HG02759 (cell line): ENCODE data around the gene IPO4.

Experiments
- ATAC-seq: cut with Tn5 transposase; IDR thresholded peaks from one replicate; pipeline ENCODE4 v1.9.1; 2021; ENCODE audit warnings: mild to moderate bottlenecking, moderate library complexity; ENCODE audit not compliant: unreplicated experiment

Gene IPO4

DNA sequence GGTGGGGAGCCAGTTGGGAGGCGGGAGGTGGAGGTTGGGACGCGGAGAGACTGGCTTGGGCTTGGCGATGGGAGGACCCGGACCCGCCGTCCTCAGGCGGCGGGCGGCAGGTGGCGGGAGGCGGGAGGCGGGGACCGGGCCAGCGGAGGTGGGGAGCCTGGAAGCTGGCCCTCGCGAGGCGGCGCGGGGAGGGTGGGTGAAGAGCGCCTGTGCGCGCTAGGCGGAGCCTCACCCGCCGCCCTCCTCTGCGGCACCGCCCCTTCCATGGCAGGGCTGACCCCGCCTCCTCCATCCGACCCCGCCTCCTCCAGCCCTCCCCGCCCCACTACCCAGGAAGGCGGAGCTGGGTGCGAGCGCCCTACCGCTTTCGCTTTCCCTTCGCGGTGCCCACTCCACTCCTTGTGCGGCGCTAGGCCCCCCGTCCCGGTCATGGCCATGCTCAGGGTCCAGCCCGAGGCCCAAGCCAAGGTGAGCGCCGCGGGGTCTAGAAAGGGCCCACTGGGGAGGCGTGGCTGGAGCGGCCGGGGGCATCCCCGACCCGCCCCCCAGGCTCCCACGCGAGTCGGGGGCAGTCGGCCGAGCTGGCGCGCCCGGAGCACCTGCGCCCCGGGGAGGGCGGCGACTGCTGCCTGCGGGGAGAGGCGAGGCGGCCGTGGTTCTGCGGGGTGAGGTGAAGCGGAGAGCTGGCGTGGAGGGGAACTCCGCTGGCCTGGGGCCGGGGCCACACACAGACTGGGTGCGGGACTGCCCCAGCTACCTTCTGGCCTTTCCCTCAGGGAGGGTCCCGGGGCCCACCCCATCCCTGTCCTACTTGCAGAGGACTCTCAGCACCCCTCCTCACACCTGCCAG is 52.6 kb downstream of the IPO4 start, which contains the start of gene PSME1:
Gene PSME1, plus strand, starts transcription at position 361 of the 850 bp plus-strand sequence. Its CDS starts 69 bp downstream, at position 430.
- ATAC-seq = peak; percentile 87

DNA sequence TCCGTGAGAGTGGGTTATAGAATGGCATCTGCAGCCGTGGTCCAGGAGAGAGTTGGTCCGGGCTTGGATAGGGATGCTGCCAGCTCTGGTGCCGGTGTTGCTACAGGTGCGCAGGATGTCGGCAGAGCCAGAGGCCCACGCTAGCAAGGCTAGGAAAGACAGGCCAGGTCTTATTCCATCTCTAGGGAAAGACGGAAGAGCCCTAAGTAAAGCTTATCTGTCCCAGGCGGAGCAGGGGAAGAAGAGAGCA is 53.1 kb downstream of the IPO4 start:
- no peak for ATAC-seq

- no peak for ATAC-seq
Measured at GRCh38 chr14:24133735-24134134, 54.9 kb downstream of the IPO4 start.

GRCh38 chr14:24132976-24133375 is 55.6 kb downstream of the IPO4 start:
- ATAC-seq = no peak

- ATAC-seq = no peak
Measured at GRCh38 chr14:24132061-24132685, 56.4 kb downstream of the IPO4 start.

- no peak for ATAC-seq
Measured at GRCh38 chr14:24131549-24131966, 57.1 kb downstream of the IPO4 start.

- no peak for ATAC-seq
Measured at GRCh38 chr14:24130717-24131548, 57.7 kb downstream of the IPO4 start.

- ATAC-seq = no peak
Measured at GRCh38 chr14:24130380-24130716, 58.3 kb downstream of the IPO4 start, which contains the start of gene FITM1. Gene FITM1 (plus strand): TSS chr14:24130659. CDS start chr14:24131564, 905 bp downstream.
